Measurements from ENCODE around the gene KCTD17.

The KCTD17 gene

GRCh38 chr22:37079158-37079557, 27.6 kb downstream of the KCTD17 start:
- no peak for DNase-seq (ENCODE audit: low spot score)

GRCh38 chr22:37079668-37080171, 28.2 kb downstream of the KCTD17 start:
- peak; percentile 27 for DNase-seq (ENCODE audit: low spot score)

- no peak for DNase-seq (ENCODE audit: low spot score)
Observed at GRCh38 chr22:37080438-37080837, 28.9 kb downstream of the KCTD17 start.

- DNase-seq (ENCODE audit: low spot score): no peak
Observed at GRCh38 chr22:37080838-37081237, 29.3 kb downstream of the KCTD17 start.

GRCh38 chr22:37082251-37082873, 30.8 kb downstream of the KCTD17 start:
- no peak for DNase-seq (ENCODE audit: low spot score)

GRCh38 chr22:37083914-37084313, 32.4 kb downstream of the KCTD17 start:
- DNase-seq (ENCODE audit: low spot score): no peak

GRCh38 chr22:37084385-37084784, 32.8 kb downstream of the KCTD17 start:
- DNase-seq (ENCODE audit: low spot score): no peak

- DNase-seq (ENCODE audit: low spot score): no peak
Observed at GRCh38 chr22:37086184-37086583, 34.6 kb downstream of the KCTD17 start.

- DNase-seq (ENCODE audit: low spot score): peak; percentile 26
Observed at GRCh38 chr22:37088108-37088605, 36.6 kb downstream of the KCTD17 start.

GRCh38 chr22:37088750-37089408, 37.3 kb downstream of the KCTD17 start:
- no peak for DNase-seq (ENCODE audit: low spot score)

GRCh38 chr22:37089434-37089833, 37.9 kb downstream of the KCTD17 start:
- peak; percentile 52 for DNase-seq (ENCODE audit: low spot score)

GRCh38 chr22:37090920-37091695, 39.6 kb downstream of the KCTD17 start:
- no peak for DNase-seq (ENCODE audit: low spot score)

GRCh38 chr22:37091994-37092393, 40.5 kb downstream of the KCTD17 start:
- no peak for DNase-seq (ENCODE audit: low spot score)

- no peak for DNase-seq (ENCODE audit: low spot score)
Observed at GRCh38 chr22:37092997-37093396, 41.5 kb downstream of the KCTD17 start.

GRCh38 chr22:37094239-37094638, 42.7 kb downstream of the KCTD17 start:
- no peak for DNase-seq (ENCODE audit: low spot score)

- no peak for DNase-seq (ENCODE audit: low spot score)
Observed at GRCh38 chr22:37095113-37095512, 43.6 kb downstream of the KCTD17 start.

GRCh38 chr22:37097346-37097745, 45.8 kb downstream of the KCTD17 start:
- DNase-seq (ENCODE audit: low spot score): no peak

GRCh38 chr22:37098976-37099591, 47.5 kb downstream of the KCTD17 start:
- no peak for DNase-seq (ENCODE audit: low spot score)

GRCh38 chr22:37100589-37101127, 49.1 kb downstream of the KCTD17 start:
- DNase-seq (ENCODE audit: low spot score): no peak

- DNase-seq (ENCODE audit: low spot score): no peak
Observed at GRCh38 chr22:37101311-37102066, 49.9 kb downstream of the KCTD17 start.

- DNase-seq (ENCODE audit: low spot score): no peak
Observed at GRCh38 chr22:37103151-37103550, 51.6 kb downstream of the KCTD17 start.
